Gastroesophageal sphincter (tissue), 3 donors: Measurements from ENCODE around the gene PPFIBP1.
"Not testable (repeated sequence)": the region's sequence is repeated elsewhere in the genome, so short reads cannot be mapped to it uniquely, and the experiment has no call there.

Source experiments
- POLR2AphosphoS5 ChIP-seq: sonication (generic); formaldehyde crosslinking; IDR thresholded peaks from one replicate; pipeline ENCODE4 v1.6.1; 2017; ENCODE audit warnings: antibody characterized with exemption
- TF ChIP-seq, protein P1 (sequence below), 4 experiments: fragments of 200-600 bp in 2 of 4; fragments of 450-650 bp in 2 of 4; sonication (generic) in 1 of 4; IDR thresholded peaks; one replicate each; pipeline ENCODE4 v1.5.1; 2017 to 2019; ENCODE audit warnings: antibody characterized with exemption in 4 of 4, mild to moderate bottlenecking in 2 of 4, moderate library complexity in 2 of 4

DNA sequence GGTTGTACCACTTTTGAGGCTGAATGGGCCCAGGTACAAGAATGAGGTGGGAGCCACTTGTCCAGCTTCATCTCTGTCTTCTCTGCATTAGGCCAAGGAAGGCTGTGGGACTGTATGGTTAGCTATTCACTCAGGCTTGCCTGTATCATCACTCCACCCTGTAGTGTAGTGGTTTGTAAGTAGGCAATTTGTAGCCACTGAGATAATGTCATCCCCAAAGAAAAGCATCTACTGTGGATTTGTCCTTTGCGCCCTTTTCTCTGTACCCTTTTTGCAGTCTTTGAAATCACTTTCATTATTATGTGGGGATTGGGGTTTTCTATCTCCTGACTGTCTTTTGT lies 57.3 kb downstream of the PPFIBP1 start:
- TF ChIP-seq POLR2AphosphoS5: not testable (repeated sequence)
- TF ChIP-seq, protein P1, sequence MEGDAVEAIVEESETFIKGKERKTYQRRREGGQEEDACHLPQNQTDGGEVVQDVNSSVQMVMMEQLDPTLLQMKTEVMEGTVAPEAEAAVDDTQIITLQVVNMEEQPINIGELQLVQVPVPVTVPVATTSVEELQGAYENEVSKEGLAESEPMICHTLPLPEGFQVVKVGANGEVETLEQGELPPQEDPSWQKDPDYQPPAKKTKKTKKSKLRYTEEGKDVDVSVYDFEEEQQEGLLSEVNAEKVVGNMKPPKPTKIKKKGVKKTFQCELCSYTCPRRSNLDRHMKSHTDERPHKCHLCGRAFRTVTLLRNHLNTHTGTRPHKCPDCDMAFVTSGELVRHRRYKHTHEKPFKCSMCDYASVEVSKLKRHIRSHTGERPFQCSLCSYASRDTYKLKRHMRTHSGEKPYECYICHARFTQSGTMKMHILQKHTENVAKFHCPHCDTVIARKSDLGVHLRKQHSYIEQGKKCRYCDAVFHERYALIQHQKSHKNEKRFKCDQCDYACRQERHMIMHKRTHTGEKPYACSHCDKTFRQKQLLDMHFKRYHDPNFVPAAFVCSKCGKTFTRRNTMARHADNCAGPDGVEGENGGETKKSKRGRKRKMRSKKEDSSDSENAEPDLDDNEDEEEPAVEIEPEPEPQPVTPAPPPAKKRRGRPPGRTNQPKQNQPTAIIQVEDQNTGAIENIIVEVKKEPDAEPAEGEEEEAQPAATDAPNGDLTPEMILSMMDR (IDR thresholded peaks at IDR 0.05): not testable (repeated sequence)
